Adipose tissue (tissue), 3 donors: ENCODE measurements around the gene MAPRE2. TPM values are rescaled to one million over a fixed set of nuclear protein-coding genes. Genes with fewer than 3 reads are reported as not detected.
"Not testable (repeated sequence)": the region's sequence is repeated elsewhere in the genome, so short reads cannot be mapped to it uniquely, and the experiment has no call there.

ENCODE experiments used
- H3K27ac ChIP-seq: one replicate; pipeline ENCODE4 v1.5.1; 2013; ENCODE audit warnings: low read depth, low read length
- WGBS, 3 donors: extraction: QIAGEN DNeasy Blood & Tissue Kit; methylation state at CpG; one replicate each; pipeline ENCODE4 v1.1.7; 2013; 5-methylcytosine and 5-hydroxymethylcytosine counted together
- polyA plus RNA-seq, 3 donors: library from polyadenylated mRNA; stranded (reverse); fragments of 200-250 nt; gene quantifications; one replicate each; pipeline ENCODE4 v1.2.3, GENCODE V29; 2013
- donor health status: healthy with polysubstance abuse.
- donor health status: Bipolar disorder and iron deficiency.
- donor health status: healthy.

MAPRE2 gene
- polyA plus RNA-seq, 3 donors: 7.2 to 17.1 (median 10.8) TPM

DNA sequence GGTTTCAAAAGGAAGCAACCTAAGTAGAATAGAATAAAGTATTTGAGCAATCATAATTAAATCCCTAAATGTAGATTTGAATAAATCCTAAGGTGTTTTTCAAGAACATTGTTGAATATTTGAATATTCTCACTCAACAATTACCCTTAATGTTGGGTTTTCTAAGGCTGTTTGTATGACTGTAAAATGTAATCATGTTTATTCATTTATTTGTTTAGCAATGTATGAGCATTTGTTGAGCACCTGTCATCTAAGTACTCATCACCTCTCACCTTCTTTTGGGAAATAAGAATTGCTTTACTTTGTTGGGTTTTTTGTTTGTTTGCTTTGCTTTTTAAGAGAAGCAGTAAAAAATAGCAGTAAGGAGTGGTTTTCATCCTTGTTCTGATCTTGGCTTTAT, 66.0 kb downstream of the MAPRE2 start:
- H3K27ac ChIP-seq: no peak overlapping the region

- 91 to 96% (median 96%) methylated on average over 1 of the region's 1 CpG for WGBS, 3 donors
- not testable (repeated sequence) for H3K27ac ChIP-seq
These were observed 66.9 kb downstream of the MAPRE2 start for GRCh38 chr18:35108088-35108487.

DNA sequence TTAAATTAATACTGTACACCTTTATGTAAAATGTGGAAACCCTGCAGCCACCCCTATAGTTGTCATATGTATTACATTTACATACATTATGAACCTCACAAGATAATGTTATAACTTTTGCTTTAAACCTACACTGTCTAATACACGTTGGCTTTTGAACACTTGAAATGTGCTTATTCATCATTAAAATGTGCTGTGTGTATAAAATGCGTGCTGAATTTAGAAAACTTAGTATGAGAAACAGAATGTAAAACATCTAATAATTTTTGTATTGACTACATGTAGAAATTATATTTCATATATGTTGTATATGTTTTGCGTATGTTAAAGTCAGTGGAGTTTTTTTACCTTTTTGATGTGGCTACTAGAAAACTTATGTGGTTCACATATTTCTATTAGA, 68.8 kb downstream of the MAPRE2 start:
- WGBS, 3 donors: 80 to 91% (median 81%) methylated on average over 3 of the region's 3 CpGs
- H3K27ac ChIP-seq: no peak overlapping the region

- 82 to 90% (median 87%) methylated on average over 3 of the region's 3 CpGs for WGBS, 3 donors
- H3K27ac ChIP-seq: no peak overlapping the region
These were observed 69.6 kb downstream of the MAPRE2 start for GRCh38 chr18:35110554-35111485.

GRCh38 chr18:35112696-35113095, 71.5 kb downstream of the MAPRE2 start:
- no peak overlapping the region for H3K27ac ChIP-seq

GRCh38 chr18:35114305-35114704, 73.1 kb downstream of the MAPRE2 start:
- no peak overlapping the region for H3K27ac ChIP-seq
- WGBS, 3 donors: 67 to 84% (median 72%) methylated on average over 3 of the region's 3 CpGs

- 90 to 94% (median 92%) methylated on average over 9 of the region's 9 CpGs for WGBS, 3 donors
- no peak overlapping the region for H3K27ac ChIP-seq
These were observed 75.6 kb downstream of the MAPRE2 start for GRCh38 chr18:35116784-35117318.

GRCh38 chr18:35117372-35117771, 76.2 kb downstream of the MAPRE2 start:
- 87 to 91% (median 89%) methylated on average over 6 of the region's 6 CpGs for WGBS, 3 donors
- no peak overlapping the region for H3K27ac ChIP-seq

DNA sequence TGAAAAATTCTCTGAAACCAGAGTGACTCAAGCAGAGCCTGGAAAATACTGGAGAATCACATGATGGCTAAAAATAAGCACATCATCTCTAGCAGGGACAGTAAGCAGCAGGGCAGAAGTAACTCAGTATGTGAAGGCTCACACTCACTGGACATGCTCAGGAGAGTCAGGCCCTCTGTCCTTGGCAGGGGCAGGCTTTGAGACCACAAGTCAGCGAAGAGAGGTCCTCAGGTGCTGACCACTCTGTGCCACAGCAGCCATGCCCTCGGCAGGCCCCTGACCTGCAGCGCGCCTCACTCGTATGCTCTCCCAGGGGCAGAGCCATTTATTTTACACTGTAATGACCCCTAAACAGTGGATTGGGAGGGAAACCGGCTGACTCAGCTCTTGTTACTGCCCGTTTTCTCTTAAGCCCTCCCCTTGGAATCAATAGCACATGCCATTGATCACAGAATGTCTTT, 76.8 kb downstream of the MAPRE2 start:
- H3K27ac ChIP-seq: no peak overlapping the region
- WGBS, 3 donors: 61 to 68% (median 63%) methylated on average over 7 of the region's 7 CpGs

DNA sequence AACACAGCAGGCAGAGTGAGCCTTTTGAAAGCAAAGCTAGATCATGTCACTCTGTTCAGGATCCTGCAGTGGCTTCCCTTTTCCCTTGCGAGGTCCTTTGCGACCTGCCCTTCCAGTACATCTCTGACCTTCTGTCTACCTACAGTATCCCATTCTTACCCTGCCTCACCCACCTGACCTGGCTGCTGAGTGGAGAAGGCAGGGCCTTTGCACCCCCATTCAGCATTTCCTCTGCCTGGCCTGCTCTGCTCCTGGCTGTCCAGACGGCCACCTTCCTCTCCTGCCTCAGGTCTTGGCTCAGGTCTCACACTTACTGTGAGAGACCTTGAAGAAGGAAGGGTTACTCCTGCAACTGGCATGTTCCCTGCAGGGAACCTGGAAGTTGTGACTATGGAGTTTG, 77.4 kb downstream of the MAPRE2 start:
- H3K27ac ChIP-seq: no peak overlapping the region
- WGBS, 3 donors: 58 to 76% (median 74%) methylated on average over 3 of the region's 3 CpGs

DNA sequence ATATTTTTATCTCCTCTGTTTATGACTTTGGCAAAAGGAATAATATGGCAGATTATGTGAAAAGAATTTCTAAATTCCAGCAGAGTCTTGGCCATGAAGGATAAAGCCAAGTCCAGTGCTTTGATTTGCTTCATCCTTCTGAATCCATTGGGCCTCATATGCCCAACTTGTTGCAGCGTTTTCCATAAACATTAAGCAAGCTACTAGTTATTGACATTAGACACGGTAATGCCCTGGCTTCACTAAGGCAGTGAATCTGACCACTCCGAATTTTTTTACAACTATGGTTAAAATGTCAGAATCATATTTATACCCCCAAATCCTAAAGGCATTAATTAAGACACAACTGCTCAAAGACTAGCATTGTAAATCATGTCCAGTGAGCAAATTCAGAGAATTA, 79.8 kb downstream of the MAPRE2 start:
- 77 to 89% (median 80%) methylated on average over 3 of the region's 3 CpGs for WGBS, 3 donors
- H3K27ac ChIP-seq: no peak overlapping the region

DNA sequence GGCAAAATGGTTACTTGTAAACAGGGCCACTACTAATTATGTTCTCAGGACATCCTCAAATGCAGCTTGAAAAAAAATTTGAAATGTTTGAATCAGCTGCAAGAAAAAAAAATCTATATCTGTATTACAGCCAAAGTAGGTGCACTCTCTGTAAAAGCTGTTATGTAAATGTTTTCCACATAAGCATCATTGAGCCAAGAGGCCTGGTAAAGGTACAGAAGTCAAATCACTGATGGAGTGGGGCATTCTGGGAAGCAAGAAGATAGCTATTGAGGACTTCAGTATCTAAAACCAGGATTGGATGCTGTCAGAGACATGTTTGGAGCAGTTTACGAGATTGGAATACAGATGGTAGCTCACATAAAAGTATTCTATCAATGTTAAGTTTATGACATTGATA, 80.3 kb downstream of the MAPRE2 start:
- WGBS, 3 donors: 87 to 96% (median 96%) methylated on average over 1 of the region's 1 CpG
- no peak overlapping the region for H3K27ac ChIP-seq

DNA sequence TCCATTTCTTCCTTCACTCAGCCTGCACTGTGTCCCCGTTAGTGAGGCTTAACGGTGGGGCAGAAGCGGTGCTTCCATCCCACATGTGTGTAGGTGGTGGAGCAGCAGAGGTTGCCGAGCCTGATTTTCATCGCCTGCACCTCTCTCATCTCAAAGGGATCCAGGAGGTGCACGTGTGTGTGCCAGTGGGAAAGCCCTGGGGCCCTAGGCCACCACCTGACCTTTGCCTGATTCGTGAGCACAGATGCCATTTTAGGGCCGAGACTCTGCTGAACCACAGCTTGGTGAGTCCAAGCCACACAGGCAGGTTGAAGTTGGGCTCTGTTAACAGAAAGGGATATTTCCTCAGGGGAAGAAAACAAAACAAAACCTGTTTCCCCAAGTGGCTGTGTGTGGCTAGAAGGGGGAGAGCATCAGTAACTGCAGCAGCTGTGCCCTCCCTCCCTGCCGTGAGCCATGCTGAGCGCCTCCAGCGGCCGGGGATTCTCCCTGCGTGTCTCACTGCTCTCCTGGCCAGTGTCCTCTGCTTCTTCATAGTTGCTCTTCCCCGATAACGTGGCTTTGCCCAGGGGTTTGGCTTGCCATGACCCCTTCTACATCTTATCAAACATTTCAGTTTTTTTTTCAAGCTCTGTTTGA, 81.5 kb downstream of the MAPRE2 start:
- 74 to 88% (median 84%) methylated on average over 15 of the region's 15 CpGs for WGBS, 3 donors

DNA sequence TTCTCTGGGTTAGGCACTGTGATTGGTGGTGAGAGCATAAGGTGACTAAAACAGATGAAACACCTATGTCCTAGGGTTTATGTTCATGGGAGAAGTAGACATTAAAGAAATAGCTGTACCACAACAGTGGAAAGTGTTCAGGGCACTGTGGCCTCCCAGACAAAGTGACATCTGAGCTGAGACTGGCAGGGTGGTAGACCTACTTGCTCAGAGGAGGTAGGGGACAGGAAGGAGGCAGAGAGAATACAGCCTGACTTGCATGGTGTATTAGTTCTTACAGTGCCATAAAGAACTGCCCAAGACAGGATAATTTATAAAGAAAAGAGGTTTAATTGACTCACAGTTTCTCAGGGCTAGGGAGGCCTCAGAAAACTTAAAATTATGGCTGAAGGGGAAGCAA, 82.6 kb downstream of the MAPRE2 start:
- no peak overlapping the region for H3K27ac ChIP-seq

More for the DNA sequence above, 81.5 kb downstream of the MAPRE2 start:
- H3K27ac ChIP-seq: no peak overlapping the region

GRCh38 chr18:35127201-35127600, 86.0 kb downstream of the MAPRE2 start:
- WGBS, 3 donors: 82 to 85% (median 85%) methylated on average over 4 of the region's 4 CpGs
- H3K27ac ChIP-seq: no peak overlapping the region

DNA sequence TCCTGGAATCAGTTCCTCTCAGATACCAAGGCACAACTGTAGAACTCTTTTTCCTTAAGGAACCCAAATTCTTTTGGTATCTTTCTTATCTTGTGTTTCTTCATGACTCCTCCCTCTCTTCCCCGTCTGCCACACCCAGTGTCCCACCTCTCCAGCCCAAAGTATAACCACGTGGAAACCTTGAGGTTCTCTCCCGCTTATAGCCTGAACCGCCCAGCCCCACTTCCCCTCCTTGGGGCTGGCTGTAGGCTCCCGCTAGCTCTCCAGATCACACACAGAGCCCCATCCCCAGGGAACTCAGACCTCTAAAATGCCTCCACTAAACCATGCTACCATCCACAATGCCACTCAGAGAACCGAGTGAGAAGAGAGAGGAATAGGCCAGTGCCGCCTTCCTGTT, 87.5 kb downstream of the MAPRE2 start:
- no peak overlapping the region for H3K27ac ChIP-seq

GRCh38 chr18:35130236-35130635, 89.0 kb downstream of the MAPRE2 start:
- H3K27ac ChIP-seq: no peak overlapping the region

More for the DNA sequence above, 87.5 kb downstream of the MAPRE2 start:
- WGBS, 3 donors: 86 to 90% (median 89%) methylated on average over 7 of the region's 7 CpGs

- 77 to 91% (median 82%) methylated on average over 8 of the region's 8 CpGs for WGBS, 3 donors
- no peak overlapping the region for H3K27ac ChIP-seq
These were observed 90.3 kb downstream of the MAPRE2 start for GRCh38 chr18:35131387-35132020.
